ENCODE data around the gene DYRK4. TPM values are rescaled to one million over a fixed set of nuclear protein-coding genes. Genes with fewer than 3 reads are reported as not detected.

The DYRK4 gene
- total and polyA plus RNA-seq, 2 of the 4 experiments (the other 2 are of a cell fraction): 44.6 to 71.6 TPM

DNA sequence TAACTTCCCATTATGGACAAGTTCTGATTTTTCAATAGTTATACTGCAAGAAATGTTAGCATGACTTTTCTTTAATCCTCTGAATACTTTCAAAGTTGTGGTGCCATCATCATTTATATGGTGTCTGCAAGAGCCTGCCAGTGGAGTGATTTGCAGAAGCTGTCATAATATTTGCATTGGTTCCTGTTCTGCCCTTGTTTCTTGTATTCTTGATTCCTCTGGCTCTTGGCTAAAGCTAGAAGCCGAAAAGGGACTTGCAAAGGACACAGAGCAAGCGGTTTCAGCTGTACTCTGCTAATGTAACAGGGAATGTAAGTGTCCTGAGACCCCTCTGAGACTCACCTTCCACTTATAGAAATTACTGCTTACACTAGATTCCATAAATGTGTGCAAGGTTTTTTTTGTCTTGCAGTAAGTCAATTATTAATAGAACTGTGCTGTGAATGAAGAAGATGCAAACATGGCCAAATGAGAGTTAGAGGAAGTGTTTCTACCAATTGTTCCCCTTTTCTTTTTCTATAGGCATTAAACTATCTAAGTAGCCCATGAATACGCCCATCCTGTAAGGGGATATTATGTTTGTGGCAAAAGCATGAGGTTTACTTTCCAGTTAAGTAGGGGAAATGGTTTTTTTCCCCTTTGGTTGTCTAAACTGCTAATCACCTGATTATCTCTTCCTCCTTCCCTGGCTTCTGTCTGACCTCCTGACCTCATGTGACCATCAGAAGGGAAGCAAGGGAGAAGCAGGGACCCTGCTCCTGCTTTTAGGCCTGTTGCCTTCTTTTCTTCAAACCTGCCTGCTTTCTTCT is 5.3 kb downstream of the DYRK4 start:
- Histone ChIP-seq H3K4ac (ENCODE audit: low read depth, low read length) (no peak overlapping the region), H3K4me3 (ENCODE audit: insufficient read depth, low read depth, low read length) (no peak overlapping the region), H3K18ac (ENCODE audit: low read depth, low read length) (no peak overlapping the region), H3K14ac (replicated peaks; ENCODE audit: low read depth, low read length) (no peak overlapping the region), H3K9me3 (ENCODE audit: control insufficient read depth, insufficient read depth, low read length) (no peaks in the 10 kb centered on the region), H4K5ac (ENCODE audit: low read depth, low read length) (no peak overlapping the region), H4K20me1 (ENCODE audit: insufficient read depth, low read length) (no peaks in the 10 kb centered on the region), H2AFZ (replicated peaks; ENCODE audit: low read length, poor library complexity) (no peak overlapping the region), H3K79me1 (ENCODE audit: low read depth in 1 of 2, low read length in 2 of 2) (no peaks in the 10 kb centered on the region), H4K91ac (ENCODE audit: insufficient read depth, low read depth, low read length) (no peak overlapping the region), H2BK5ac (ENCODE audit: low read depth, low read length, poor library complexity, severe bottlenecking) (no peak overlapping the region), H3K4me1 (ENCODE audit: control insufficient read depth, insufficient read depth, low read length) (no peaks in the 10 kb centered on the region), H2BK15ac (ENCODE audit: low read depth, low read length) (no peak overlapping the region), H3K56ac (ENCODE audit: extremely low read depth, insufficient read depth, low read length) (no peak overlapping the region), H2BK20ac (ENCODE audit: low read depth, low read length) (no peak overlapping the region), H3K4me2 (ENCODE audit: low read depth, low read length) (no peak overlapping the region), H3K9me1 (ENCODE audit: insufficient read depth, low read length) (no peaks in the 10 kb centered on the region), H2BK120ac (ENCODE audit: low read depth, low read length) (no peak overlapping the region), H3K36me3 (ENCODE audit: control insufficient read depth, insufficient read depth, low read length) (no peaks in the 10 kb centered on the region), H3K27ac (ENCODE audit: insufficient read depth, low read length) (no peak overlapping the region), H4K8ac (ENCODE audit: low read depth in 2 of 2, low read length in 2 of 2) (no peak overlapping the region), H2AK5ac (ENCODE audit: low read depth, low read length) (no peak overlapping the region), H3K27me3 (ENCODE audit: control insufficient read depth, insufficient read depth, low read length) (no peaks in the 10 kb centered on the region), H2AK9ac (replicated peaks; ENCODE audit: low read depth, low read length, poor library complexity) (no peak overlapping the region), H3K9ac (ENCODE audit: low read depth, low read length) (no peak overlapping the region), H3K23ac (ENCODE audit: low read depth, low read length) (no peak overlapping the region)
- TF ChIP-seq NFE2L2 (IDR thresholded peaks at IDR 0.05; ENCODE audit: low read depth, low read length) (no peak), RFX5 (IDR thresholded peaks at IDR 0.05; ENCODE audit: low read depth, low read length) (no peak), CHD1 (IDR thresholded peaks at IDR 0.05; ENCODE audit: low read depth, low read length) (no peak), SMC3 (IDR thresholded peaks at IDR 0.05; ENCODE audit: low read depth, low read length) (no peak), RAD21 (IDR thresholded peaks at IDR 0.05; ENCODE audit: low read length) (no peak), RCOR1 (IDR thresholded peaks at IDR 0.05; ENCODE audit: insufficient replicate concordance, low read length) (no peak), MXI1 (IDR thresholded peaks at IDR 0.05; ENCODE audit: borderline replicate concordance, low read depth, low read length) (no peak), MAZ (IDR thresholded peaks at IDR 0.05; ENCODE audit: borderline replicate concordance, low read depth, low read length) (no peak), FOS (IDR thresholded peaks at IDR 0.05; ENCODE audit: low read depth, low read length) (no peak), BHLHE40 (IDR thresholded peaks at IDR 0.05; ENCODE audit: low read depth, low read length) (no peak), CEBPB (IDR thresholded peaks at IDR 0.05; ENCODE audit: low read depth, low read length) (no peak)
- WGBS, 2 experiments (ENCODE audit: extremely low coverage in 2 of 2, insufficient read length in 1 of 2): no CpG with 5 or more reads among the region's 3 CpGs
- dilution Hi-C loops (cut with HindIII; ENCODE audit: low sequenced_read_pairs, unreplicated experiment): no loop called here
- intact Hi-C loops (cut with micrococcal nuclease): no loop called here
- in situ Hi-C loops (cut with MboI; ENCODE audit: low sequenced_read_pairs): no loop called here
- no peak for ATAC-seq (ENCODE audit: low read depth)
- DNase-seq: no peak
- BruUV-seq (replicated peaks): no TSS peak
- ChIA-PET POLR2A (ENCODE audit: unreplicated experiment) (no interaction called here), CTCF (no interaction called here)

Measured in IMR-90 (cell line).